Muscle of leg (tissue), 11 donors: ENCODE data around the gene TLR4. TPM values are rescaled to one million over a fixed set of nuclear protein-coding genes. Genes with fewer than 3 reads are reported as not detected.

ENCODE experiments used
- DNase-seq: peaks from one replicate; pipeline ENCODE4 v3.0.0; 2013
- H3K27ac ChIP-seq: one replicate; pipeline ENCODE4 v1.5.1; 2013; ENCODE audit warnings: mild to moderate bottlenecking, low read length, control low read depth
- H3K27me3 ChIP-seq: one replicate; pipeline ENCODE4 v1.6.1; 2013; ENCODE audit warnings: low read length; ENCODE audit not compliant: control insufficient read depth, insufficient read depth
- H3K36me3 ChIP-seq: one replicate; pipeline ENCODE4 v1.6.1; 2013; ENCODE audit warnings: low read length; ENCODE audit not compliant: control insufficient read depth, insufficient read depth
- H3K4me1 ChIP-seq: one replicate; pipeline ENCODE4 v1.6.1; 2013; ENCODE audit warnings: low read length; ENCODE audit not compliant: control insufficient read depth, insufficient read depth
- H3K4me3 ChIP-seq: one replicate; pipeline ENCODE4 v1.5.1; 2013; ENCODE audit warnings: low read length, control low read depth
- H3K9me3 ChIP-seq: replicated peaks from 2 replicates; pipeline ENCODE4 v1.6.1; 2013; ENCODE audit warnings: low read depth, low read length; ENCODE audit not compliant: control insufficient read depth
- WGBS: methylation state at CpG from one replicate; pipeline ENCODE4 v1.1.5; 2013; ENCODE audit warnings: missing lambda C conversion rate; ENCODE audit not compliant: insufficient coverage; 5-methylcytosine and 5-hydroxymethylcytosine counted together
- polyA plus RNA-seq, 8 donors: library from polyadenylated mRNA; unstranded; fragments of 120-200 nt; gene quantifications; one replicate each; pipeline versions ENCODE4 v1.2.1 to v1.2.3, GENCODE V29; 2013; ENCODE audit warnings: inconsistent platforms in 1 of 8, low replicate concordance in 1 of 8; ENCODE audit not compliant: insufficient read length in 8 of 8, insufficient read depth in 1 of 8
- total RNA-seq: library from RNA; stranded (reverse); fragments of 120-200 nt; gene quantifications from one replicate; pipeline ENCODE4 v1.2.4, GENCODE V29; 2013

Gene TLR4
- total and polyA plus RNA-seq, 9 donors = 4.2 to 13.3 (median 6.4) TPM

- H3K9me3 ChIP-seq = no peaks in the 10 kb centered on the region
- H3K4me1 ChIP-seq = no peaks in the 10 kb centered on the region
- H3K27me3 ChIP-seq = no peaks in the 10 kb centered on the region
- no peak overlapping the region for H3K4me3 ChIP-seq
- WGBS = 86% methylated on average over 3 of the region's 5 CpGs
- no peak overlapping the region for H3K27ac ChIP-seq
- H3K36me3 ChIP-seq = no peaks in the 10 kb centered on the region
- peak; percentile 42 for DNase-seq
Observed at GRCh38 chr9:117757561-117758190, 53.5 kb downstream of the TLR4 start.

GRCh38 chr9:117763314-117763713 lies 59.1 kb downstream of the TLR4 start:
- no peak for DNase-seq
- Histone ChIP-seq H3K4me3 (no peak overlapping the region), H3K27me3 (no peaks in the 10 kb centered on the region), H3K4me1 (no peaks in the 10 kb centered on the region), H3K9me3 (no peaks in the 10 kb centered on the region), H3K36me3 (no peaks in the 10 kb centered on the region), H3K27ac (no peak overlapping the region)
- 63% methylated on average over 2 of the region's 4 CpGs for WGBS

- Histone ChIP-seq H3K9me3 (peaks cover 2% of the 10 kb centered on the region), H3K4me3 (no peak overlapping the region), H3K27me3 (no peaks in the 10 kb centered on the region), H3K36me3 (no peaks in the 10 kb centered on the region), H3K4me1 (no peaks in the 10 kb centered on the region), H3K27ac (no peak overlapping the region)
- 20% methylated on average over 1 of the region's 4 CpGs for WGBS
- peak; percentile 16 for DNase-seq
Observed at GRCh38 chr9:117768750-117769395, 64.7 kb downstream of the TLR4 start.

- Histone ChIP-seq H3K27ac (no peak overlapping the region), H3K4me3 (no peak overlapping the region), H3K36me3 (no peaks in the 10 kb centered on the region), H3K4me1 (no peaks in the 10 kb centered on the region), H3K9me3 (peaks cover 2% of the 10 kb centered on the region), H3K27me3 (no peaks in the 10 kb centered on the region)
- DNase-seq = no peak
- WGBS = 20% methylated on average over 1 of the region's 4 CpGs
Observed at GRCh38 chr9:117771136-117771535, 66.9 kb downstream of the TLR4 start.

GRCh38 chr9:117772960-117773359 lies 68.8 kb downstream of the TLR4 start:
- DNase-seq = peak; percentile 21
- WGBS = 19% methylated on average over 2 of the region's 3 CpGs
- Histone ChIP-seq H3K36me3 (no peaks in the 10 kb centered on the region), H3K4me3 (no peak overlapping the region), H3K9me3 (peaks cover 2% of the 10 kb centered on the region), H3K4me1 (no peaks in the 10 kb centered on the region), H3K27me3 (no peaks in the 10 kb centered on the region), H3K27ac (no peak overlapping the region)
